WTC11 (cell line): Measurements from ENCODE around the gene FCHSD2. TPM values are rescaled to one million over a fixed set of nuclear protein-coding genes. Genes with fewer than 3 reads are reported as not detected.

Experiments
- ATAC-seq: fragments of 200-7000 bp; cut with Tn5 transposase; 2 replicates; pipeline ENCODE4 v1.10.0; 2021; ENCODE audit warnings: mild to moderate bottlenecking, moderate library complexity
- CTCF ChIA-PET: fragments of 300-600 bp; sonication (Branson Sonifier 250); formaldehyde crosslinking; loops from one replicate; lab custom pipeline; 2021; ENCODE audit warnings: antibody characterized with exemption; lab: Charles Lee
- POLR2A ChIA-PET: fragments of 350-600 bp; sonication (Branson Sonifier 250); formaldehyde crosslinking; loops from one replicate; lab custom pipeline; 2021; ENCODE audit warnings: antibody characterized with exemption; lab: Charles Lee
- DNase-seq: peaks from one replicate; pipeline ENCODE4 v3.0.0; 2021; ENCODE audit warnings: low spot score
- H3K27ac Mint-ChIP-seq: 2 replicates; pipeline ENCODE4 v1.8.0; 2021; ENCODE audit warnings: mixed read lengths
- H3K27me3 Mint-ChIP-seq: 2 replicates; pipeline ENCODE4 v1.8.0; 2021; ENCODE audit warnings: low read depth, mild to moderate bottlenecking, moderate library complexity, mixed read lengths
- H3K36me3 Mint-ChIP-seq: 2 replicates; pipeline ENCODE4 v1.8.0; 2021; ENCODE audit warnings: mixed read lengths
- H3K4me1 Mint-ChIP-seq: 2 replicates; pipeline ENCODE4 v1.8.0; 2022; ENCODE audit warnings: mixed read lengths
- H3K4me3 Mint-ChIP-seq: 2 replicates; pipeline ENCODE4 v1.8.0; 2021; ENCODE audit warnings: mild to moderate bottlenecking, moderate library complexity, mixed read lengths
- H3K9me3 Mint-ChIP-seq: 2 replicates; pipeline ENCODE4 v1.8.0; 2021; ENCODE audit warnings: mixed read lengths
- AFF4 ChIP-seq: sonication (generic); formaldehyde crosslinking; IDR thresholded peaks from 2 replicates; pipeline ENCODE4 v1.8.1; 2023; ENCODE audit warnings: mild to moderate bottlenecking, missing genetic modification reagents, borderline replicate concordance
- ARID4B ChIP-seq: sonication (generic); formaldehyde crosslinking; IDR thresholded peaks from 2 replicates; pipeline ENCODE4 v1.8.0; 2023; ENCODE audit warnings: missing genetic modification reagents, mild to moderate bottlenecking, borderline replicate concordance
- CDX4 ChIP-seq: fragments of 250-450 bp; sonication (Bioruptor Pico); IDR thresholded peaks from 2 replicates; pipeline ENCODE4 v1.9.0; 2021; ENCODE audit warnings: moderate library complexity, mild to moderate bottlenecking, inconsistent platforms, borderline replicate concordance
- CREM ChIP-seq: sonication (generic); formaldehyde crosslinking; IDR thresholded peaks from 2 replicates; pipeline ENCODE4 v1.8.1; 2022; ENCODE audit warnings: mild to moderate bottlenecking, missing genetic modification reagents, moderate library complexity
- E2F1 ChIP-seq: sonication (generic); formaldehyde crosslinking; IDR thresholded peaks from 2 replicates; pipeline ENCODE4 v1.8.0; 2022; ENCODE audit warnings: mild to moderate bottlenecking, missing genetic modification reagents
- NFE2L1 ChIP-seq: sonication (generic); formaldehyde crosslinking; IDR thresholded peaks from 2 replicates; pipeline ENCODE4 v1.8.1; 2023; ENCODE audit warnings: missing genetic modification reagents
- SMAD3 ChIP-seq: sonication (generic); formaldehyde crosslinking; IDR thresholded peaks from 2 replicates; pipeline ENCODE4 v1.8.0; 2022; ENCODE audit warnings: missing genetic modification reagents, mild to moderate bottlenecking, borderline replicate concordance
- STAT6 ChIP-seq: sonication (generic); formaldehyde crosslinking; conservative IDR thresholded peaks from 2 replicates; pipeline ENCODE4 v1.8.1; 2023; ENCODE audit warnings: mild to moderate bottlenecking, low read depth, missing genetic modification reagents, moderate library complexity
- ZNF416 ChIP-seq: fragments of 250-450 bp; sonication (Bioruptor Pico); IDR thresholded peaks from 2 replicates; pipeline ENCODE4 v1.9.0; 2021; ENCODE audit warnings: mild to moderate bottlenecking, inconsistent platforms
- total RNA-seq: library from RNA; stranded (reverse); gene quantifications from 3 replicates; pipeline ENCODE4 v1.2.3, GENCODE V29; 2021

FCHSD2 gene
- total RNA-seq, 1 experiment from 2014 or later = 10.1 TPM

- no peak for TF ChIP-seq ARID4B (CRISPR knock-in tag)
Measured at GRCh38 chr11:72841397-72841796, 300.7 kb downstream of the FCHSD2 start (continued).

- Mint-ChIP-seq H3K4me1 (no peaks in the 10 kb centered on the region), H3K9me3 (no peaks in the 10 kb centered on the region), H3K36me3 (no peaks in the 10 kb centered on the region), H3K27me3 (no peaks in the 10 kb centered on the region), H3K4me3 (no peak overlapping the region), H3K27ac (no peak overlapping the region)
- DNase-seq (no peak), ATAC-seq (no peak)
- CTCF ChIA-PET = interaction anchor here (0.9 to 1.2 kb wide), 5 partner anchors 9 to 412 kb away, joined by 3 to 6 read pairs (median 3); partner anchors contain the start of gene FCHSD2
- TF ChIP-seq CDX4 = no peak
- POLR2A ChIA-PET = interaction anchor here (0.6 kb wide), 1 partner anchor 370 kb away, joined by 3 read pairs; no protein-coding TSS in a partner anchor
Measured at GRCh38 chr11:72840780-72841179, 301.3 kb downstream of the FCHSD2 start.

GRCh38 chr11:72838691-72839305 is 303.3 kb downstream of the FCHSD2 start:
- TF ChIP-seq ZNF416 (CRISPR knock-in tag) (no peak), AFF4 (no peak)
- DNase-seq = no peak
- CTCF ChIA-PET = no interaction called here
- Mint-ChIP-seq H3K36me3 (no peaks in the 10 kb centered on the region), H3K27me3 (no peaks in the 10 kb centered on the region), H3K4me1 (no peaks in the 10 kb centered on the region), H3K9me3 (no peaks in the 10 kb centered on the region), H3K27ac (no peak overlapping the region), H3K4me3 (no peak overlapping the region)
- no peak for ATAC-seq
- POLR2A ChIA-PET = no interaction called here

GRCh38 chr11:72836111-72836510 is 306.0 kb downstream of the FCHSD2 start:
- Mint-ChIP-seq H3K4me1 (peaks cover 9% of the 10 kb centered on the region), H3K9me3 (no peaks in the 10 kb centered on the region), H3K36me3 (no peaks in the 10 kb centered on the region)
- no peak for TF ChIP-seq STAT6 (CRISPR knock-in tag)
- no peak for TF ChIP-seq NFE2L1 (CRISPR knock-in tag)
- TF ChIP-seq SMAD3 (CRISPR knock-in tag) = no peak
- TF ChIP-seq CREM = no peak
- TF ChIP-seq E2F1 (CRISPR knock-in tag) = no peak
- TF ChIP-seq, all 79 proteins: peak for 0
- no peak for ATAC-seq
- CTCF ChIA-PET = interaction anchor here (0.7 to 1.7 kb wide), 2 partner anchors 342 to 404 kb away, joined by 3 to 7 read pairs; no protein-coding TSS in a partner anchor
- H3K4me3 Mint-ChIP-seq = no peak overlapping the region
- peaks cover 6% of the 10 kb centered on the region for H3K27me3 Mint-ChIP-seq
- POLR2A ChIA-PET = no interaction called here
- DNase-seq = no peak
- H3K27ac Mint-ChIP-seq = no peak overlapping the region
